K562 (cell line): ENCODE measurements around the gene POLR1A.

ENCODE experiments used
- CHD2 ChIP-seq: IDR thresholded peaks from 2 replicates; pipeline ENCODE4 v1.6.1; 2011; ENCODE audit warnings: low read depth, low read length
- ETV1 ChIP-seq: fragments of 450-650 bp; conservative IDR thresholded peaks from 2 replicates; pipeline ENCODE4 v1.6.1; 2016; ENCODE audit warnings: missing genetic modification characterization, control low read depth, low read depth, missing compliant biosample characterization
- MEIS2 ChIP-seq: fragments of 450-650 bp; IDR thresholded peaks from 2 replicates; pipeline ENCODE4 v1.6.1; 2014; ENCODE audit warnings: mild to moderate bottlenecking; ENCODE audit not compliant: partially characterized antibody
- NFXL1 ChIP-seq: fragments of 450-650 bp; formaldehyde crosslinking; IDR thresholded peaks from 2 replicates; pipeline ENCODE4 v1.4.0; 2021; ENCODE audit warnings: mild to moderate bottlenecking
- POLR2AphosphoS5 ChIP-seq: IDR thresholded peaks from 2 replicates; pipeline ENCODE4 v1.6.1; 2011; ENCODE audit warnings: mild to moderate bottlenecking, low read depth, low read length, moderate library complexity; ENCODE audit not compliant: control insufficient read depth, insufficient read depth
- POLR2B ChIP-seq: fragments of 450-650 bp; IDR thresholded peaks from 2 replicates; pipeline ENCODE4 v1.6.1; 2018; ENCODE audit warnings: low read depth; ENCODE audit not compliant: partially characterized antibody
- SREBF1 ChIP-seq: fragments of 150-350 bp; IDR thresholded peaks from 2 replicates; pipeline ENCODE4 v1.6.1; 2014; ENCODE audit warnings: antibody characterized with exemption, low read depth, low read length, borderline replicate concordance
- ZFP36 ChIP-seq: fragments of 150-350 bp; IDR thresholded peaks from 2 replicates; pipeline ENCODE4 v1.6.1; 2018; ENCODE audit warnings: low read length, low read depth; ENCODE audit not compliant: partially characterized antibody
- ZNF232 ChIP-seq: sonication (generic); formaldehyde crosslinking; IDR thresholded peaks from 2 replicates; pipeline ENCODE4 v1.8.0; 2022; ENCODE audit warnings: mild to moderate bottlenecking, missing genetic modification reagents
- ZNF644 ChIP-seq: fragments of 200-800 bp; sonication (Bioruptor generic); IDR thresholded peaks from 2 replicates; pipeline ENCODE4 v1.6.1; 2016; ENCODE audit warnings: low read depth, missing genetic modification characterization, missing compliant biosample characterization
- ZNF699 ChIP-seq: fragments of 250-450 bp; sonication (Bioruptor Pico); IDR thresholded peaks from 2 replicates; pipeline ENCODE4 v1.8.0; 2021; ENCODE audit warnings: mild to moderate bottlenecking, moderate library complexity; ENCODE audit not compliant: insufficient replicate concordance
- TF ChIP-seq, protein P1 (sequence below), 3 experiments: IDR thresholded peaks in 2 of 3; conservative IDR thresholded peaks in 1 of 3; 2 replicates each; pipeline ENCODE4 v1.5.1; 2011 to 2012; ENCODE audit warnings: low read length in 3 of 3, mild to moderate bottlenecking in 3 of 3, control low read depth in 2 of 3, improper control_type of control experiment in 1 of 3, inconsistent platforms in 1 of 3, low read depth in 1 of 3, mixed read lengths in 1 of 3, moderate library complexity in 1 of 3; ENCODE audit not compliant: insufficient read depth in 2 of 3
- TF ChIP-seq, protein P2 (sequence below): fragments of 450-650 bp; formaldehyde crosslinking; IDR thresholded peaks from 2 replicates; pipeline ENCODE4 v1.4.0; 2020; ENCODE audit warnings: mild to moderate bottlenecking, moderate library complexity

DNA sequence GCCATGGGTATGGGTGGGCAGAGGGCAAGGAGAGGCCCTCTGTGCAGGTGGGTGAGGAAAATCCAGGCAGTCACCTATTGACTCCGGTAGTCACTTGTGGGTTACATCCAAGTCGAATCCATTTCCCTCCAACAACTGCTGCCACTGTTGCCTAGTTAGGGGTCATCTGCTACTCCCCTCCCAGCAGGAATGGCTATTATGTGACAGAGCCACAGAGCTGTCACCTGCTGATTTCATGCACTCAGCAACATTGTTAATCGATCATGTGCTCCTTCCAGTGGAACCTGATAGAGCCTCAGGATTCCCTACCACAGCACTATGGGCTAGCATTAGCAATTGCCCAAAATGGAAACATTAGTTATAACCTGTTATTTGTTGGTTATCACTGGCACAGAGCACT is 31.4 kb downstream of the POLR1A start:
- TF ChIP-seq, protein P1, sequence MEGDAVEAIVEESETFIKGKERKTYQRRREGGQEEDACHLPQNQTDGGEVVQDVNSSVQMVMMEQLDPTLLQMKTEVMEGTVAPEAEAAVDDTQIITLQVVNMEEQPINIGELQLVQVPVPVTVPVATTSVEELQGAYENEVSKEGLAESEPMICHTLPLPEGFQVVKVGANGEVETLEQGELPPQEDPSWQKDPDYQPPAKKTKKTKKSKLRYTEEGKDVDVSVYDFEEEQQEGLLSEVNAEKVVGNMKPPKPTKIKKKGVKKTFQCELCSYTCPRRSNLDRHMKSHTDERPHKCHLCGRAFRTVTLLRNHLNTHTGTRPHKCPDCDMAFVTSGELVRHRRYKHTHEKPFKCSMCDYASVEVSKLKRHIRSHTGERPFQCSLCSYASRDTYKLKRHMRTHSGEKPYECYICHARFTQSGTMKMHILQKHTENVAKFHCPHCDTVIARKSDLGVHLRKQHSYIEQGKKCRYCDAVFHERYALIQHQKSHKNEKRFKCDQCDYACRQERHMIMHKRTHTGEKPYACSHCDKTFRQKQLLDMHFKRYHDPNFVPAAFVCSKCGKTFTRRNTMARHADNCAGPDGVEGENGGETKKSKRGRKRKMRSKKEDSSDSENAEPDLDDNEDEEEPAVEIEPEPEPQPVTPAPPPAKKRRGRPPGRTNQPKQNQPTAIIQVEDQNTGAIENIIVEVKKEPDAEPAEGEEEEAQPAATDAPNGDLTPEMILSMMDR (IDR thresholded peaks at IDR 0.05 in 2 of 3, conservative IDR thresholded peaks at IDR 0.05 in 1 of 3; ENCODE audit: insufficient read depth in 2 of 3, low read depth in 1 of 3, low read length in 3 of 3), result no peak
- TF ChIP-seq POLR2B (no peak), NFXL1 (CRISPR knock-in tag) (no peak), ZNF699 (CRISPR knock-in tag) (no peak), SREBF1 (no peak), MEIS2 (no peak), POLR2AphosphoS5 (no peak), ZNF232 (no peak), ZNF644 (tag) (no peak), ETV1 (tag) (no peak), ZFP36 (no peak), CHD2 (no peak)
- TF ChIP-seq, protein P2, sequence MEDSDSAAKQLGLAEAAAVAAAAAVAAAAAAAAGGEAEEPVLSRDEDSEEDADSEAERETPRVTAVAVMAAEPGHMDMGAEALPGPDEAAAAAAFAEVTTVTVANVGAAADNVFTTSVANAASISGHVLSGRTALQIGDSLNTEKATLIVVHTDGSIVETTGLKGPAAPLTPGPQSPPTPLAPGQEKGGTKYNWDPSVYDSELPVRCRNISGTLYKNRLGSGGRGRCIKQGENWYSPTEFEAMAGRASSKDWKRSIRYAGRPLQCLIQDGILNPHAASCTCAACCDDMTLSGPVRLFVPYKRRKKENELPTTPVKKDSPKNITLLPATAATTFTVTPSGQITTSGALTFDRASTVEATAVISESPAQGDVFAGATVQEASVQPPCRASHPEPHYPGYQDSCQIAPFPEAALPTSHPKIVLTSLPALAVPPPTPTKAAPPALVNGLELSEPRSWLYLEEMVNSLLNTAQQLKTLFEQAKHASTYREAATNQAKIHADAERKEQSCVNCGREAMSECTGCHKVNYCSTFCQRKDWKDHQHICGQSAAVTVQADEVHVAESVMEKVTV (CRISPR knock-in tag), result no peak
